Hepatocyte (in vitro differentiated cells): ENCODE results near the gene FHL3. TPM values are rescaled to one million over a fixed set of nuclear protein-coding genes. Genes with fewer than 3 reads are reported as not detected.

Source experiments
- DNase-seq: peaks from one replicate; pipeline ENCODE4 v3.0.0-alpha.2; 2016; ENCODE audit warnings: low spot score
- H2AFZ ChIP-seq: fragments of 200-600 bp; sonication (generic); 2 replicates; pipeline ENCODE4 v1.6.0; 2016; ENCODE audit warnings: antibody characterized with exemption, mild to moderate bottlenecking
- H3K27ac ChIP-seq: fragments of 200-600 bp; sonication (generic); 2 replicates; pipeline ENCODE4 v1.5.1; 2016; ENCODE audit warnings: mild to moderate bottlenecking
- H3K27me3 ChIP-seq: fragments of 200-600 bp; sonication (generic); 2 replicates; pipeline ENCODE4 v1.6.1; 2016
- H3K36me3 ChIP-seq: fragments of 200-600 bp; sonication (generic); replicated peaks from 2 replicates; pipeline ENCODE4 v1.5.1; 2016; ENCODE audit warnings: low read depth; ENCODE audit not compliant: insufficient read depth
- H3K4me1 ChIP-seq: fragments of 200-600 bp; sonication (generic); 2 replicates; pipeline ENCODE4 v1.5.1; 2016; ENCODE audit warnings: mild to moderate bottlenecking, moderate library complexity; ENCODE audit not compliant: insufficient read depth
- H3K4me2 ChIP-seq: fragments of 200-600 bp; sonication (generic); 2 replicates; pipeline ENCODE4 v1.6.0; 2016
- H3K4me3 ChIP-seq: fragments of 200-600 bp; sonication (generic); 2 replicates; pipeline ENCODE4 v1.5.1; 2016; ENCODE audit warnings: mild to moderate bottlenecking
- H3K79me2 ChIP-seq: fragments of 200-600 bp; sonication (generic); 2 replicates; pipeline ENCODE4 v1.6.0; 2017; ENCODE audit warnings: mild to moderate bottlenecking
- H3K9me2 ChIP-seq: fragments of 200-600 bp; sonication (generic); replicated peaks from 2 replicates; pipeline ENCODE4 v1.6.0; 2017; ENCODE audit warnings: mild to moderate bottlenecking; ENCODE audit not compliant: insufficient read depth
- H3K9me3 ChIP-seq: fragments of 200-600 bp; sonication (generic); 2 replicates; pipeline ENCODE4 v1.5.1; 2016; ENCODE audit warnings: low read depth, mild to moderate bottlenecking
- H4K20me1 ChIP-seq: fragments of 200-600 bp; sonication (generic); 2 replicates; pipeline ENCODE4 v1.6.0; 2016; ENCODE audit warnings: mild to moderate bottlenecking; ENCODE audit not compliant: insufficient read depth, poor library complexity, severe bottlenecking
- CTCF ChIP-seq: fragments of 200-600 bp; sonication (generic); IDR thresholded peaks from 2 replicates; pipeline ENCODE4 v1.5.1; 2016; ENCODE audit warnings: antibody characterized with exemption, mild to moderate bottlenecking; ENCODE audit not compliant: poor library complexity
- EZH2 ChIP-seq: fragments of 200-600 bp; sonication (generic); IDR thresholded peaks from 2 replicates; pipeline ENCODE4 v1.6.1; 2016; ENCODE audit warnings: antibody characterized with exemption, mild to moderate bottlenecking, borderline replicate concordance
- EZH2phosphoT487 ChIP-seq: fragments of 200-600 bp; sonication (generic); IDR thresholded peaks from one replicate; pipeline ENCODE4 v1.6.1; 2018; ENCODE audit warnings: antibody characterized with exemption, mild to moderate bottlenecking, low read depth, moderate library complexity; ENCODE audit not compliant: unreplicated experiment, severe bottlenecking
- WGBS: methylation state at CpG from one replicate; pipeline ENCODE4 v1.1.6; 2016; ENCODE audit warnings: low lambda C conversion rate; ENCODE audit errors: missing lambda C conversion rate; 5-methylcytosine and 5-hydroxymethylcytosine counted together
- polyA plus RNA-seq: library from polyadenylated mRNA; unstranded; fragments of >200 nt; fragmentation: Nextera tagmentation; extraction: Ambion mirVana; gene quantifications from 2 replicates; pipeline ENCODE4 v1.2.1, GENCODE V29; 2016
- total RNA-seq: library from RNA; depleted of rRNA; stranded (reverse); fragments of >200 nt; gene quantifications from 2 replicates; pipeline ENCODE4 v1.2.3, GENCODE V29; 2014

The FHL3 gene
- total and polyA plus RNA-seq, 2 experiments from 2014 or later, result 27.2 to 28.6 TPM

- Histone ChIP-seq H3K4me3 (no peak overlapping the region), H3K4me2 (no peak overlapping the region), H4K20me1 (no peaks in the 10 kb centered on the region), H3K9me2 (no peaks in the 10 kb centered on the region), H3K9me3 (no peaks in the 10 kb centered on the region), H3K4me1 (no peaks in the 10 kb centered on the region), H3K27ac (no peak overlapping the region), H3K27me3 (peaks cover 62% of the 10 kb centered on the region), H2AFZ (no peak overlapping the region), H3K36me3 (no peaks in the 10 kb centered on the region), H3K79me2 (no peaks in the 10 kb centered on the region)
- DNase-seq, result no peak
- TF ChIP-seq EZH2phosphoT487, result no peak
- TF ChIP-seq CTCF, result no peak
- TF ChIP-seq EZH2, result no peak
- 71% methylated on average over 9 of the region's 9 CpGs for WGBS
These were observed 45.8 kb upstream of the FHL3 start for GRCh38 chr1:38051079-38051543.

- no peak overlapping the region for H3K4me3 ChIP-seq
- H3K27ac ChIP-seq, result no peak overlapping the region
- H3K4me1 ChIP-seq, result peaks cover 3% of the 10 kb centered on the region
- TF ChIP-seq EZH2 (no peak), CTCF (no peak), EZH2phosphoT487 (no peak)
- peaks cover 65% of the 10 kb centered on the region for H3K27me3 ChIP-seq
- no peaks in the 10 kb centered on the region for H3K79me2 ChIP-seq
- H4K20me1 ChIP-seq, result no peaks in the 10 kb centered on the region
- no peaks in the 10 kb centered on the region for H3K9me2 ChIP-seq
- no peaks in the 10 kb centered on the region for H3K36me3 ChIP-seq
- WGBS, result 68% methylated on average over 10 of the region's 13 CpGs
- no peak overlapping the region for H2AFZ ChIP-seq
- H3K9me3 ChIP-seq, result no peaks in the 10 kb centered on the region
- H3K4me2 ChIP-seq, result no peak overlapping the region
- DNase-seq, result no peak
These were observed 45.2 kb upstream of the FHL3 start for GRCh38 chr1:38050397-38051078.

GRCh38 chr1:38047603-38048141 is 42.4 kb upstream of the FHL3 start:
- Histone ChIP-seq H3K36me3 (no peaks in the 10 kb centered on the region), H3K79me2 (no peaks in the 10 kb centered on the region), H3K9me3 (no peaks in the 10 kb centered on the region), H3K4me1 (peaks cover 14% of the 10 kb centered on the region), H3K4me2 (peak overlapping the region; percentile 99), H3K27me3 (peaks cover 72% of the 10 kb centered on the region), H4K20me1 (no peaks in the 10 kb centered on the region), H3K4me3 (no peak overlapping the region), H3K27ac (no peak overlapping the region), H2AFZ (peak overlapping the region; percentile 86), H3K9me2 (no peaks in the 10 kb centered on the region)
- DNase-seq, result no peak
- TF ChIP-seq EZH2phosphoT487 (no peak), EZH2 (peak; percentile 57)
- WGBS, result 10% methylated on average over 24 of the region's 34 CpGs

GRCh38 chr1:38046884-38047602 is 41.7 kb upstream of the FHL3 start:
- H2AFZ ChIP-seq, result peak overlapping the region; percentile 86

More at GRCh38 chr1:38046884-38047602, 41.7 kb upstream of the FHL3 start:
- Histone ChIP-seq H3K9me3 (no peaks in the 10 kb centered on the region), H3K36me3 (no peaks in the 10 kb centered on the region), H3K4me2 (peak overlapping the region; percentile 99), H3K79me2 (no peaks in the 10 kb centered on the region), H3K27ac (no peak overlapping the region), H4K20me1 (no peaks in the 10 kb centered on the region), H3K4me1 (peaks cover 14% of the 10 kb centered on the region), H3K4me3 (peak overlapping the region; percentile 70), H3K9me2 (no peaks in the 10 kb centered on the region), H3K27me3 (peaks cover 72% of the 10 kb centered on the region)
- TF ChIP-seq EZH2 (peak; percentile 57), CTCF (peak; percentile 21), EZH2phosphoT487 (no peak)
- WGBS, result under 1% methylated on average over 31 of the region's 99 CpGs
- DNase-seq, result peak; percentile 81
